Mucosa of rectum (tissue), 2 donors: Measurements from ENCODE around the gene ACOD1.
"Not testable (repeated sequence)": the region's sequence is repeated elsewhere in the genome, so short reads cannot be mapped to it uniquely, and the experiment has no call there.

Experiments
- H3K27ac ChIP-seq, 2 donors: one replicate each; pipeline ENCODE4 v1.7.0; 2013; ENCODE audit warnings: inconsistent platforms in 2 of 2, low read depth in 2 of 2, low read length in 2 of 2
- H3K27me3 ChIP-seq, 2 donors: one replicate each; pipeline ENCODE4 v1.7.0; 2013; ENCODE audit warnings: low read length in 2 of 2; ENCODE audit not compliant: control insufficient read depth in 2 of 2, insufficient read depth in 2 of 2
- H3K36me3 ChIP-seq, 2 donors: one replicate each; pipeline ENCODE4 v1.7.0; 2013; ENCODE audit warnings: low read length in 2 of 2; ENCODE audit not compliant: control insufficient read depth in 2 of 2, insufficient read depth in 2 of 2
- H3K4me1 ChIP-seq, 2 donors: one replicate each; pipeline ENCODE4 v1.7.0; 2013; ENCODE audit warnings: low read length in 2 of 2, mild to moderate bottlenecking in 1 of 2; ENCODE audit not compliant: control insufficient read depth in 2 of 2, insufficient read depth in 2 of 2
- H3K4me3 ChIP-seq, 2 donors: one replicate each; pipeline ENCODE4 v1.7.0; 2013; ENCODE audit warnings: low read length in 2 of 2
- H3K9ac ChIP-seq, 2 donors: one replicate each; pipeline ENCODE4 v1.7.0; 2013; ENCODE audit warnings: low read length in 2 of 2, low read depth in 1 of 2, mild to moderate bottlenecking in 1 of 2
- H3K9me3 ChIP-seq, 2 donors: one replicate each; pipeline ENCODE4 v1.7.0; 2013; ENCODE audit warnings: low read length in 2 of 2; ENCODE audit not compliant: control insufficient read depth in 2 of 2
- donor health status: healthy.
- donor health status: Normal muscosa, but diverticular disease.

ACOD1 gene

DNA sequence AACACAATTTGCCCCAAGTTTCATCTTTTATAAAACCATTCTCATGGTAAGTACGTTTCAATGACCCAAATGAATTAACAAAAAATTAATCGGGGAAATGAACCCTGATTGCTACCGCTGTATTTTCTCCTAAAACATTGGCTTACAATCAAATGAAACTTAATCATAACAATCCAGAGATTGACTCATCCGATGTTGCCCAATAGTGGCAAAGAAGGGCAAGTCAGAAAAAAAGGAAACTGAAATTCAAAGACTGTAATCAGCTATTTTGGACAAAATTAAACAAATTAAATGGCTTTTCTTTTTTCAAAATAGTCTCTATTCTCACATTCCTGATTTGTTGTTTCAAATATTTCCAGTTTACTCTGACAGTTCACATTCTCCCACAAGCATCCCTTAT, 3.9 kb upstream of the ACOD1 start:
- Histone ChIP-seq H3K9ac (no peak overlapping the region), H3K36me3 (no peaks in the 10 kb centered on the region), H3K27me3 (no peaks in the 10 kb centered on the region), H3K9me3 (no peaks in the 10 kb centered on the region), H3K27ac (no peak overlapping the region), H3K4me3 (no peak overlapping the region), H3K4me1 (no peaks in the 10 kb centered on the region)

DNA sequence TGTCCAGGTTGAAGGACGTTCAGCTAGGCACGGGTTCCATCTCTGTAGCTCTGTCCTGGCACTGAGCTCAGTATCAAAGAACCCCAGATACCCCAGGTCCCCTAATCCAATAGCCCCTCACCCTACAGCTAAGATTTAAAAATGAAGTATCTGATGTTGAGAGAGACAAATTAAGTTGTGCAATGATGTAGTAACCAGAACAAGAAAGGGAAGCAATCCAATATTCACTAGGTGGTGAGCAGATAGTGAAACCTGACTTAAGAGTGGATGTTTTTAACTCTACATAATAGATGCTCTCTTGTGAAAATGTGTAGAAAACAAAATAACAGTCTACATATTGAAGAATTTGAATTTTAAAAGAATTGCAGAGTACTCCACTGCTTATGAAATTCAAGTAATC, 1.8 kb downstream of the ACOD1 start:
- Histone ChIP-seq H3K4me1 (no peaks in the 10 kb centered on the region), H3K4me3 (no peak overlapping the region), H3K9ac (no peak overlapping the region), H3K36me3 (no peaks in the 10 kb centered on the region), H3K27ac (no peak overlapping the region), H3K9me3 (no peaks in the 10 kb centered on the region), H3K27me3 (no peaks in the 10 kb centered on the region)

DNA sequence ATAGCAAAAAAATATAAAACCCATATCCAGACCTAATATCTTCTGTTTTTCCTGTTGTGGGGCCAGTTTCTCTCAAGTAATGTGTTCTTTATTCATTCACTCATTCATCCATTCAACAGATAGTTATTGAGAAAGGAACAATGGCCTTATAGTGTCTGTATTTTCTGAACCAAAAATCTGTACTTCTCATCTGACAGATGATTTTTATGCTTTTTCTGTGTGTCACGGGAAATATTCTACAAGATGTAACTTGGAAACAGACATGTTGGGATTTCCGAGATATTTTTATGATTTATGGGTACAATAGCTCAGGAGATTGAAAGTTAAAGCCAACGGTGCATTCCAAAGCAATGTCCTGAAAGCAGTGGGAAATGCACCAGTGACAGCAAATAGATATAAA, 5.7 kb downstream of the ACOD1 start:
- Histone ChIP-seq H3K4me3 (no peak overlapping the region), H3K27me3 (no peaks in the 10 kb centered on the region), H3K36me3 (no peaks in the 10 kb centered on the region), H3K9ac (no peak overlapping the region), H3K27ac (no peak overlapping the region), H3K9me3 (no peaks in the 10 kb centered on the region), H3K4me1 (no peaks in the 10 kb centered on the region)

DNA sequence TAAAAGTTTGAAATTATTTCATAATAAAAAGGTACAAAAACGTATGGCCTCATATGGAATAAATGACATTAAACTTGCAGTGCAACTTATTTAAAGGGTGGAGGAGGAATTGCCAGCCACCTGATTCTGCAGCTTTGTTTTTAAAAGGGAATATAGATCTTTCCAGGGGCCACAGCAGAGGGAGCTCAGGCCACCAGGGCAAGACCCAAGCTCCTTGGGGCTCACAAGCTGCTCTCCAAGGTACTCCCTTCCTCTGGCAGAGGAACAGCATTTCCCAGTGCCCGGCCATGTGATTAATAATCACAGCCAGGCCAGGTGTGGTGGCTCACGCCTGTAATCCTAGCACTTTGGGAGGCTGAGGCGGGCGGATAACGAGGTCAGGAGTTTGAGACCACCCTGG, 6.2 kb downstream of the ACOD1 start:
- H3K9me3 ChIP-seq: no peaks in the 10 kb centered on the region
- no peak overlapping the region for H3K4me3 ChIP-seq
- H3K9ac ChIP-seq: no peak overlapping the region
- no peaks in the 10 kb centered on the region for H3K27me3 ChIP-seq
- no peak overlapping the region for H3K27ac ChIP-seq
- H3K4me1 ChIP-seq: no peaks in the 10 kb centered on the region
- H3K36me3 ChIP-seq: no peaks in the 10 kb centered on the region

DNA sequence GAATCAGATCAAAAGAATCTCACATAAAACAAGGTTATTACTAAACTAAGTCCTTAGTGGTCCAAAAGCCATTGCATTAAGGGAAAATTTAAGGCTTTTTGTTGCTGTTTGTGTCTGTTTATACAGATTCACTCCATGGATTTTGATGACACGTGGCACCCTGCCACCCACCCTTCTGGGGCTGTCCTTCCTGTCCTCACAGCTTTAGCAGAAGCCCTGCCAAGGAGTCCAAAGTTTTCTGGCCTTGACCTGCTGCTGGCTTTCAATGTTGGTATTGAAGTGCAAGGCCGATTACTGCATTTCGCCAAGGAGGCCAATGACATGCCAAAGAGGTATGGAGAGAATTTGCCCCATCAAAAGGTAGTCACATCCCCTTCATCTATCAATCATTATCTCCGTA, 6.9 kb downstream of the ACOD1 start:
- H3K9me3 ChIP-seq: peaks cover 0 to 4% of the 10 kb centered on the region in 2 donors
- no peak overlapping the region for H3K27ac ChIP-seq
- H3K9ac ChIP-seq: no peak overlapping the region
- no peak overlapping the region for H3K4me3 ChIP-seq
- H3K27me3 ChIP-seq: no peaks in the 10 kb centered on the region
- H3K4me1 ChIP-seq: no peaks in the 10 kb centered on the region
- H3K36me3 ChIP-seq: no peaks in the 10 kb centered on the region

DNA sequence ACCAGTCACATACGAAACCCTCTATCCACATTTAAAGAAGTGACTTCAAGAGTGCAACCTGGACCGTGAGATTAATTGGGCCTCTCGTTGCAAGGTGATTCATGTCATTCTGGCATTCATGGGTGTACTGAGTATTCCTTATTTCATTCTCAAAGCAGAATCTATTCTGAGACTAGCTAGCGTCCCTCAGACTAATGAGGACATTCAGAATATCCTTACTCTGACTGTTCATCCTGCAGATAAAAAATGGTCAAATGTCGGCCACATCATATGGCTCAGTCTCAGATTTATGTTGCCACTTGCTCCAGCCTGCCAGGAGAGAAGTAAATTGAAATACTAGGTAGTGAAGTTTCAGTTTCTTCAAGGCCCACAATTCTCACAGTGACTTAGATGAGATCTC, 7.3 kb downstream of the ACOD1 start:
- no peaks in the 10 kb centered on the region for H3K4me1 ChIP-seq
- no peaks in the 10 kb centered on the region for H3K36me3 ChIP-seq
- H3K9me3 ChIP-seq: peaks cover 0 to 4% of the 10 kb centered on the region in 2 donors
- no peak overlapping the region for H3K4me3 ChIP-seq
- no peak overlapping the region for H3K9ac ChIP-seq
- no peak overlapping the region for H3K27ac ChIP-seq
- no peaks in the 10 kb centered on the region for H3K27me3 ChIP-seq

DNA sequence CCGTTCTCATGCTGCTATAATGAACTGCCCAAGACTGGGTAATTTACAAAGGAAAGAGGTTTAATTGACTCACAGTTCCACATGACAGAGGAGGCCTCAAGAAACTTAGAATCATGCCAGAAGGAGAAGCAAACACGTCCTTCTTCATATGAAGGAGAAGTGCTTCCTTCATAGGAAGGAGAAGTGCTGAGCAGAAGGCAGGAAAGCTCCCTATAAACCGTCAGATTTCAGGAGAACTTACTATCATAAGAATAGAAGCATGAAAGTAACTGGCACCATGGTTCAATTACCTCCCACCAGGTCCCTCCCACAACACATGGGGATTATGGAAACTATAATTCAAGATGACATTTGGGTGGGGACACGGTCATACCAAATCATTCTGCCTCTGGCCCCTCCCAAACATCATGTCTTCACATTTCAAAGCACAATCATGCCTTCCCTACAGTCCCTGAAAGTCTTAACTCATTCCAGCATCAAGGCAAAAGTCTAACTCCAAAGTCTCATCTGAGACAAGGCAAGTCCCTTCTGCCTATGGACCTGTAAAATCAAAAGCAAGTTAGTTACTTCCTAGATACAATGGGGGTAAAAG, 10.6 kb downstream of the ACOD1 start:
- no peak overlapping the region for H3K4me3 ChIP-seq
- peaks cover 0 to 4% of the 10 kb centered on the region in 2 donors for H3K9me3 ChIP-seq
- H3K27me3 ChIP-seq: no peaks in the 10 kb centered on the region
- no peak overlapping the region for H3K9ac ChIP-seq
- no peaks in the 10 kb centered on the region for H3K36me3 ChIP-seq
- H3K27ac ChIP-seq: no peak overlapping the region
- H3K4me1 ChIP-seq: no peaks in the 10 kb centered on the region

DNA sequence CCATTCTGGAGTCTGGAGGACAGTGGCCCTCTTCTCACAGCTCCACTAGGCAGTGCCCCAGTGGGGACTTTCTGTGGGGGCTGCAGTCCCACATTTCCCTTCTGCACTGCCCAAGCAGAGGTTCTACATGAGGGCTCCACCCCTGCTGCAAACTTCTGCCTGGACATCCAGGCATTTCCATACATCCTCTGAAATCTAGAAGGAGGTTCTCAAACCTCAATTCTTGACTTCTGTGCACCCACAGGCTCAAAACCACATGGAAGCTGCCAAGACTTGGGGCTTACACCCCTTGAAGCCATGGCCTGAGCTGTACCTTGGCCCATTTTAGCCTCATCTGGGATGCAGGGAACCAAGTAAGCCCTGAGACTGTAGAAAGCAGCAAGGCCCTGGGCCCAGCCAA, 11.4 kb downstream of the ACOD1 start:
- H3K4me3 ChIP-seq, H3K27ac ChIP-seq, H3K36me3 ChIP-seq, H3K4me1 ChIP-seq, H3K9ac ChIP-seq, H3K9me3 ChIP-seq, H3K27me3 ChIP-seq: not testable (repeated sequence)

DNA sequence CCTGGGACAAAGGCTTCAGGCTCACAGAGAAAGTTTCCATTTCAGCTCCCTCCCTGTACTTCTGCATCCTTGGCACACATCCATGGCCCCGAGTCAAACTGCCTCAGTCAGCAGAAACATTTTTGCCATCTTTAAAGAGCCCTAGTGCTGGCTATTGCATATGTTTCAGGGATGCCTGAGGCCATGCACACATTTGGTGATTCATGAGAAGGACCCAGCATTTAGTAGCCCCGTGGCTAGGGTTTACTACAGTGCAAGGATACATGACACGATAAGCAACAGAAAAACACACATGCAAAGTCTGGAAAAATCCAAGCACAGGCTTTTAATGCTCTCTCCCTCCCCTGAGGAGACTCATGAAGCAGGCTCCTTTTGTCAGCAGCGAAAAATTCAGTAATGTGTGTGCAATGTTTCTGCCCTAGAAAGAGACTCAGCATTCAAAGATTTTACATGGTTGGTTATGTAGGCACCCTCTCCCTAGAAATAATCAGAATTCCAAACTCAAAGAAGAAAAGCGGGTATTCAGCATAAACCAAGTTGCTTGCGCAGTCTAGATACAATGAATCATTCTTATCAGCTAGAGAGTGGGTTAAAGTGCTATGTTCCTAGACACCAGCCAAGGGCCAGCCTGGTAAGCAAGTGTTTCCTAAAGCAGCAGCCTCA, 17.6 kb downstream of the ACOD1 start:
- H3K9me3 ChIP-seq: no peaks in the 10 kb centered on the region
- no peaks in the 10 kb centered on the region for H3K4me1 ChIP-seq
- H3K9ac ChIP-seq: no peak overlapping the region
- H3K27me3 ChIP-seq: no peaks in the 10 kb centered on the region
- no peak overlapping the region for H3K4me3 ChIP-seq
- H3K36me3 ChIP-seq: no peaks in the 10 kb centered on the region
- no peak overlapping the region for H3K27ac ChIP-seq

DNA sequence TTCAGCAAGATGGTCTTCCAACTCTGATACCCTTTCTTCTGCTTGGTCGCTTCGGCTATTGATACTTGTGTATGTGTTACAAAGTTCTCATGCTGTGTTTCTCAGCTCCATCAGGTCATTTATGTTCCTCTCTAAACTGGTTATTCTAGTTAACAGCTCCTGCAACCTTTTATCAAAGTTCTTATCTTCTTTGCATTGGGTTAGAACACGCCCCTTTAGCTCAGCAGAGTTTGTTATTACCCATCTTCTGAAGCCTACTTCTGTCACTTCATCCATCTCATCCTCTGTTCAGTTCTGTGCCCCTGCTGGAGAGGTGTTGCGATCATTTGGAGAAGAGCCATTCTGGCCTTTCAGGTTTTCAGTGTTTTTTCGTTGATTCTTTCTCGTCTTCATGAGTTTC, 18.7 kb downstream of the ACOD1 start:
- H3K36me3 ChIP-seq: no peaks in the 10 kb centered on the region
- no peaks in the 10 kb centered on the region for H3K9me3 ChIP-seq
- H3K4me1 ChIP-seq: no peaks in the 10 kb centered on the region
- no peak overlapping the region for H3K9ac ChIP-seq
- H3K27me3 ChIP-seq: no peaks in the 10 kb centered on the region
- no peak overlapping the region for H3K4me3 ChIP-seq
- H3K27ac ChIP-seq: no peak overlapping the region
